Measurements from ENCODE around the gene PIPOX. TPM values are rescaled to one million over a fixed set of nuclear protein-coding genes. Genes with fewer than 3 reads are reported as not detected.

PIPOX gene
- total and polyA plus RNA-seq, 2 experiments from 2014 or later, result 10.2 to 15.8 TPM

- H4K20me1 ChIP-seq (ENCODE audit: insufficient read depth, poor library complexity, severe bottlenecking), result no peaks in the 10 kb centered on the region
- H2AFZ ChIP-seq, result no peak overlapping the region
- H3K79me2 ChIP-seq, result no peaks in the 10 kb centered on the region
- no peak overlapping the region for H3K4me3 ChIP-seq
- WGBS (ENCODE audit: low lambda C conversion rate, missing lambda C conversion rate), result 64% methylated on average over 7 of the region's 7 CpGs
- peaks cover 56% of the 10 kb centered on the region for H3K27me3 ChIP-seq
- no peak overlapping the region for H3K4me2 ChIP-seq
- no peak overlapping the region for H3K27ac ChIP-seq
- H3K9me3 ChIP-seq (ENCODE audit: low read depth), result no peaks in the 10 kb centered on the region
- TF ChIP-seq EZH2phosphoT487 (IDR thresholded peaks at IDR 0.05; ENCODE audit: low read depth, severe bottlenecking, unreplicated experiment), result no peak
- no peaks in the 10 kb centered on the region for H3K9me2 ChIP-seq (replicated peaks; ENCODE audit: insufficient read depth)
- no peak for DNase-seq (ENCODE audit: low spot score)
- H3K4me1 ChIP-seq (ENCODE audit: insufficient read depth), result no peaks in the 10 kb centered on the region
- H3K36me3 ChIP-seq (replicated peaks; ENCODE audit: insufficient read depth, low read depth), result no peaks in the 10 kb centered on the region
Measured at GRCh38 chr17:29010586-29010985, 32.4 kb upstream of the PIPOX start.

GRCh38 chr17:29012535-29012934 is 30.4 kb upstream of the PIPOX start:
- no peak overlapping the region for H2AFZ ChIP-seq
- WGBS (ENCODE audit: low lambda C conversion rate, missing lambda C conversion rate), result 90% methylated on average over 1 of the region's 1 CpG
- no peak overlapping the region for H3K4me2 ChIP-seq
- H3K36me3 ChIP-seq (replicated peaks; ENCODE audit: insufficient read depth, low read depth), result no peaks in the 10 kb centered on the region
- no peaks in the 10 kb centered on the region for H4K20me1 ChIP-seq (ENCODE audit: insufficient read depth, poor library complexity, severe bottlenecking)
- no peak for DNase-seq (ENCODE audit: low spot score)
- no peaks in the 10 kb centered on the region for H3K4me1 ChIP-seq (ENCODE audit: insufficient read depth)
- no peaks in the 10 kb centered on the region for H3K9me3 ChIP-seq (ENCODE audit: low read depth)
- no peak overlapping the region for H3K4me3 ChIP-seq
- H3K79me2 ChIP-seq, result no peaks in the 10 kb centered on the region
- peaks cover 60% of the 10 kb centered on the region for H3K27me3 ChIP-seq
- no peaks in the 10 kb centered on the region for H3K9me2 ChIP-seq (replicated peaks; ENCODE audit: insufficient read depth)
- H3K27ac ChIP-seq, result no peak overlapping the region
- TF ChIP-seq EZH2 (IDR thresholded peaks at IDR 0.05; ENCODE audit: borderline replicate concordance) (no peak), EZH2phosphoT487 (IDR thresholded peaks at IDR 0.05; ENCODE audit: low read depth, severe bottlenecking, unreplicated experiment) (no peak), CTCF (IDR thresholded peaks at IDR 0.05; ENCODE audit: poor library complexity) (no peak)

GRCh38 chr17:29014716-29015115 is 28.2 kb upstream of the PIPOX start:
- peaks cover 70% of the 10 kb centered on the region for H3K27me3 ChIP-seq
- H3K9me3 ChIP-seq (ENCODE audit: low read depth), result no peaks in the 10 kb centered on the region
- H2AFZ ChIP-seq, result no peak overlapping the region
- H3K4me2 ChIP-seq, result no peak overlapping the region
- H3K79me2 ChIP-seq, result no peaks in the 10 kb centered on the region
- no peak overlapping the region for H3K4me3 ChIP-seq
- no peak overlapping the region for H3K27ac ChIP-seq
- 70% methylated on average over 5 of the region's 5 CpGs for WGBS (ENCODE audit: low lambda C conversion rate, missing lambda C conversion rate)
- no peaks in the 10 kb centered on the region for H3K36me3 ChIP-seq (replicated peaks; ENCODE audit: insufficient read depth, low read depth)
- no peak for DNase-seq (ENCODE audit: low spot score)
- H4K20me1 ChIP-seq (ENCODE audit: insufficient read depth, poor library complexity, severe bottlenecking), result no peaks in the 10 kb centered on the region
- H3K4me1 ChIP-seq (ENCODE audit: insufficient read depth), result peaks cover under 1% of the 10 kb centered on the region
- TF ChIP-seq EZH2phosphoT487 (IDR thresholded peaks at IDR 0.05; ENCODE audit: low read depth, severe bottlenecking, unreplicated experiment) (no peak), EZH2 (IDR thresholded peaks at IDR 0.05; ENCODE audit: borderline replicate concordance) (no peak), CTCF (IDR thresholded peaks at IDR 0.05; ENCODE audit: poor library complexity) (no peak)
- H3K9me2 ChIP-seq (replicated peaks; ENCODE audit: insufficient read depth), result no peaks in the 10 kb centered on the region

- H3K4me1 ChIP-seq (ENCODE audit: insufficient read depth), result peaks cover 6% of the 10 kb centered on the region
- no peaks in the 10 kb centered on the region for H3K9me3 ChIP-seq (ENCODE audit: low read depth)
- no peaks in the 10 kb centered on the region for H3K9me2 ChIP-seq (replicated peaks; ENCODE audit: insufficient read depth)
- no peak for TF ChIP-seq CTCF (IDR thresholded peaks at IDR 0.05; ENCODE audit: poor library complexity)
- no peak for DNase-seq (ENCODE audit: low spot score)
- H2AFZ ChIP-seq, result no peak overlapping the region
- peaks cover 78% of the 10 kb centered on the region for H3K27me3 ChIP-seq
- no peaks in the 10 kb centered on the region for H3K36me3 ChIP-seq (replicated peaks; ENCODE audit: insufficient read depth, low read depth)
- H3K4me3 ChIP-seq, result no peak overlapping the region
- no peaks in the 10 kb centered on the region for H3K79me2 ChIP-seq
- no peaks in the 10 kb centered on the region for H4K20me1 ChIP-seq (ENCODE audit: insufficient read depth, poor library complexity, severe bottlenecking)
- WGBS (ENCODE audit: low lambda C conversion rate, missing lambda C conversion rate), result 50% methylated on average over 13 of the region's 13 CpGs
- no peak overlapping the region for H3K4me2 ChIP-seq
- no peak overlapping the region for H3K27ac ChIP-seq
Measured at GRCh38 chr17:29016345-29017210, 26.4 kb upstream of the PIPOX start.
